GM18498 (cell line): Measurements from ENCODE around the gene CLEC16A.
"Not testable (repeated sequence)": the region's sequence is repeated elsewhere in the genome, so short reads cannot be mapped to it uniquely, and the experiment has no call there.

Experiments
- ATAC-seq: cut with Tn5 transposase; IDR thresholded peaks from one replicate; pipeline ENCODE4 v1.9.1; 2021; ENCODE audit warnings: mild to moderate bottlenecking, moderate library complexity; ENCODE audit not compliant: unreplicated experiment

CLEC16A gene

GRCh38 chr16:10965440-10966061, 21.2 kb downstream of the CLEC16A start:
- peak; percentile 56 for ATAC-seq

- no peak for ATAC-seq
Observed at GRCh38 chr16:10966129-10966528, 21.8 kb downstream of the CLEC16A start.

GRCh38 chr16:10966559-10966958, 22.2 kb downstream of the CLEC16A start:
- not testable (repeated sequence) for ATAC-seq

- no peak for ATAC-seq
Observed at GRCh38 chr16:10967986-10968385, 23.6 kb downstream of the CLEC16A start.

GRCh38 chr16:10968498-10968897, 24.1 kb downstream of the CLEC16A start:
- no peak for ATAC-seq

- ATAC-seq, result no peak
Observed at GRCh38 chr16:10969615-10970014, 25.3 kb downstream of the CLEC16A start.

GRCh38 chr16:10970065-10970464, 25.7 kb downstream of the CLEC16A start:
- ATAC-seq, result no peak

GRCh38 chr16:10971560-10971961, 27.2 kb downstream of the CLEC16A start:
- no peak for ATAC-seq

- no peak for ATAC-seq
Observed at GRCh38 chr16:10972108-10972818, 27.9 kb downstream of the CLEC16A start.

GRCh38 chr16:10972819-10973464, 28.6 kb downstream of the CLEC16A start:
- ATAC-seq, result no peak

GRCh38 chr16:10976634-10977033, 32.3 kb downstream of the CLEC16A start:
- no peak for ATAC-seq

GRCh38 chr16:10978124-10978523, 33.8 kb downstream of the CLEC16A start:
- ATAC-seq, result no peak

- no peak for ATAC-seq
Observed at GRCh38 chr16:10978871-10979446, 34.6 kb downstream of the CLEC16A start.

GRCh38 chr16:10979717-10980601, 35.6 kb downstream of the CLEC16A start:
- no peak for ATAC-seq

GRCh38 chr16:10980813-10981212, 36.4 kb downstream of the CLEC16A start:
- no peak for ATAC-seq

GRCh38 chr16:10981697-10982216, 37.4 kb downstream of the CLEC16A start:
- ATAC-seq, result peak; percentile 77

GRCh38 chr16:10982465-10983150, 38.2 kb downstream of the CLEC16A start:
- ATAC-seq, result peak; percentile 36

GRCh38 chr16:10983159-10983558, 38.8 kb downstream of the CLEC16A start:
- ATAC-seq, result peak; percentile 18

GRCh38 chr16:10984509-10984908, 40.1 kb downstream of the CLEC16A start:
- ATAC-seq, result no peak
